ENCODE results near the gene HBA1. TPM values are rescaled to one million over a fixed set of nuclear protein-coding genes. Genes with fewer than 3 reads are reported as not detected.

HBA1 gene
- total RNA-seq, 2 donors from 2014 or later, result 1.1 TPM; not detected in 1

- Mint-ChIP-seq H3K36me3 (ENCODE audit: low read depth) (no peaks in the 10 kb centered on the region), H3K27me3 (ENCODE audit: insufficient read depth) (peaks cover 17% of the 10 kb centered on the region)
- 74 to 76% methylated on average over 8 to 9 of the region's 10 CpGs for WGBS, 2 experiments (ENCODE audit: insufficient coverage in 1 of 2, insufficient read length in 1 of 2)
Observed at GRCh38 chr16:140175-140857, 36.2 kb upstream of the HBA1 start.

GRCh38 chr16:142405-142967 lies 34.0 kb upstream of the HBA1 start:
- Mint-ChIP-seq H3K4me3 (no peak overlapping the region), H3K27me3 (ENCODE audit: insufficient read depth) (peaks cover 20% of the 10 kb centered on the region), H3K9me3 (no peaks in the 10 kb centered on the region), H3K36me3 (ENCODE audit: low read depth) (no peaks in the 10 kb centered on the region), H3K27ac (no peak overlapping the region), H3K4me1 (no peaks in the 10 kb centered on the region)
- no peaks in the 10 kb centered on the region for H3K27me3 ChIP-seq (ENCODE audit: control insufficient read depth, insufficient read depth, low read length, poor library complexity, severe bottlenecking)
- H3K4me3 ChIP-seq (ENCODE audit: low read length), result no peak overlapping the region
- H3K36me3 ChIP-seq (ENCODE audit: control insufficient read depth, insufficient read depth, low read length), result no peaks in the 10 kb centered on the region
- H3K9me3 ChIP-seq (ENCODE audit: control insufficient read depth, low read length), result no peaks in the 10 kb centered on the region
- H3K9ac ChIP-seq (ENCODE audit: extremely low read depth, low read length, poor library complexity, severe bottlenecking), result no peak overlapping the region
- no peak overlapping the region for H3K27ac ChIP-seq (ENCODE audit: low read depth, low read length)
- no peak for DNase-seq
- TF ChIP-seq CTCF (conservative IDR thresholded peaks at IDR 0.05), result no peak
- no peaks in the 10 kb centered on the region for H3K4me1 ChIP-seq (ENCODE audit: control insufficient read depth, insufficient read depth, low read length)
- 86 to 93% methylated on average over 8 to 12 of the region's 12 CpGs for WGBS, 2 experiments (ENCODE audit: insufficient coverage in 1 of 2, insufficient read length in 1 of 2)

More at GRCh38 chr16:140175-140857, 36.2 kb upstream of the HBA1 start:
- Histone ChIP-seq H3K9me3 (ENCODE audit: control insufficient read depth, low read length) (no peaks in the 10 kb centered on the region), H3K36me3 (ENCODE audit: control insufficient read depth, insufficient read depth, low read length) (no peaks in the 10 kb centered on the region), H3K27ac (ENCODE audit: low read depth, low read length) (no peak overlapping the region), H3K9ac (ENCODE audit: extremely low read depth, low read length, poor library complexity, severe bottlenecking) (no peak overlapping the region), H3K27me3 (ENCODE audit: control insufficient read depth, insufficient read depth, low read length, poor library complexity, severe bottlenecking) (no peaks in the 10 kb centered on the region), H3K4me3 (ENCODE audit: low read length) (no peak overlapping the region), H3K4me1 (ENCODE audit: control insufficient read depth, insufficient read depth, low read length) (no peaks in the 10 kb centered on the region)
- DNase-seq, result peak; percentile 60
- peak; percentile 49 for TF ChIP-seq CTCF (conservative IDR thresholded peaks at IDR 0.05)
- H3K4me1 Mint-ChIP-seq, result no peaks in the 10 kb centered on the region
- no peaks in the 10 kb centered on the region for H3K9me3 Mint-ChIP-seq
- H3K27ac Mint-ChIP-seq, result no peak overlapping the region
- no peak overlapping the region for H3K4me3 Mint-ChIP-seq

- no peaks in the 10 kb centered on the region for H3K9me3 Mint-ChIP-seq
- Histone ChIP-seq H3K9me3 (ENCODE audit: control insufficient read depth, low read length) (no peaks in the 10 kb centered on the region), H3K27ac (ENCODE audit: low read depth, low read length) (no peak overlapping the region), H3K27me3 (ENCODE audit: control insufficient read depth, insufficient read depth, low read length, poor library complexity, severe bottlenecking) (no peaks in the 10 kb centered on the region), H3K9ac (ENCODE audit: extremely low read depth, low read length, poor library complexity, severe bottlenecking) (no peak overlapping the region), H3K36me3 (ENCODE audit: control insufficient read depth, insufficient read depth, low read length) (no peaks in the 10 kb centered on the region), H3K4me3 (ENCODE audit: low read length) (no peak overlapping the region), H3K4me1 (ENCODE audit: control insufficient read depth, insufficient read depth, low read length) (no peaks in the 10 kb centered on the region)
- H3K36me3 Mint-ChIP-seq (ENCODE audit: low read depth), result no peaks in the 10 kb centered on the region
- H3K4me3 Mint-ChIP-seq, result no peak overlapping the region
- no peaks in the 10 kb centered on the region for H3K4me1 Mint-ChIP-seq
- H3K27me3 Mint-ChIP-seq (ENCODE audit: insufficient read depth), result peaks cover 20% of the 10 kb centered on the region
- DNase-seq, result no peak
- no peak for TF ChIP-seq CTCF (conservative IDR thresholded peaks at IDR 0.05)
- 88 to 92% methylated on average over 3 to 6 of the region's 6 CpGs for WGBS, 2 experiments (ENCODE audit: insufficient coverage in 1 of 2, insufficient read length in 1 of 2)
- H3K27ac Mint-ChIP-seq, result no peak overlapping the region
Observed at GRCh38 chr16:143047-143446, 33.4 kb upstream of the HBA1 start.
